GM19438 (cell line): ENCODE measurements around the gene C5orf15.

Experiments
- ATAC-seq: cut with Tn5 transposase; IDR thresholded peaks from one replicate; pipeline ENCODE4 v1.9.1; 2021; ENCODE audit warnings: low read depth; ENCODE audit not compliant: unreplicated experiment

Gene C5orf15

DNA sequence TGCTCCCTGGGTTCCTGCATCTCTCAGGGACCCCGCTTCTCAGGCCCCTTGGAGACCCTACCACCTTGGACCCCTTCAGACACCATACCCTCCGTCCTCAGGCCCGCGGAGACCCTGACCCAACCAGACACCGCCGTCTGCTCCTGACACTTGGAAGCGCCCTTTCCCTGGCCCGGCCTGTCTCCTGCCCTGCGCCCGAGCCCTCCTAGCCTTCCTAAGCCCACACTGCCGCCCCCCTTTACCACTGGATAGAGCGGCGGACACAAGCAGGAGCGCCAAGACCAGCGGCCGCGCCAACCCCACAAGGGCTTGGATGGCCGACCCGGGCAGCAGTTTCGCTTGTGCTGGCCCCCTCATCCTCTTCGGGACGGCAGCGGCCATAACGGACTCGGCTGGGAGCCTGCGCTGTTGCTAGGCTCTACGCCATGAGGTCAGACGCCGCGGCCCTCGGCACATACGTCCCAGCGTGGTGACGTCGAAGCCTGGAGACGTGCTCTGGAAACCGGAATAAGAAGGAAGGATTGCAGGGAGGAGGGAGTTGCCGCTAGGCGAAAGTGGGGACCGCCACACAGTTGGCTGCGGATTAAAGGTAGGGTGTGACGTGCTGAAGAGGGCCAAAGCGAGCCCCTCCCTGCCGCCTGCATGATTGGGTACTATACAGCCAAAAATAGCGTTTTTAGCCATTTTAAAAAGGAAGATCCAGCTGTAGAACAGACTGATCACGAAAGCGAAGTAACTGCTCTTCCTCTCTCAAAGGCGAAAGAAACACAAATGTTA, at the start of gene C5orf15:
Gene C5orf15 (minus strand): TSS at position 422 of the 777 bp plus-strand sequence. CDS start 41 bp downstream, at position 381.
- peak; percentile 92 for ATAC-seq

GRCh38 chr5:134008266-134008749, 39.9 kb upstream of the C5orf15 start:
- no peak for ATAC-seq

GRCh38 chr5:134007581-134008265, 39.3 kb upstream of the C5orf15 start:
- no peak for ATAC-seq

- ATAC-seq, result no peak
These were observed 37.7 kb upstream of the C5orf15 start for GRCh38 chr5:134006115-134006514.

- ATAC-seq, result no peak
These were observed 37.1 kb upstream of the C5orf15 start for GRCh38 chr5:134005417-134006061.

- ATAC-seq, result peak; percentile 73
These were observed 36.4 kb upstream of the C5orf15 start, which contains the start of gene VDAC1 for GRCh38 chr5:134004626-134005416. TSS of gene VDAC1 (minus strand) at chr5:134004975. CDS start at chr5:133993012, 11,963 bp downstream.

- peak; percentile 38 for ATAC-seq
These were observed 35.6 kb upstream of the C5orf15 start for GRCh38 chr5:134003817-134004625.

DNA sequence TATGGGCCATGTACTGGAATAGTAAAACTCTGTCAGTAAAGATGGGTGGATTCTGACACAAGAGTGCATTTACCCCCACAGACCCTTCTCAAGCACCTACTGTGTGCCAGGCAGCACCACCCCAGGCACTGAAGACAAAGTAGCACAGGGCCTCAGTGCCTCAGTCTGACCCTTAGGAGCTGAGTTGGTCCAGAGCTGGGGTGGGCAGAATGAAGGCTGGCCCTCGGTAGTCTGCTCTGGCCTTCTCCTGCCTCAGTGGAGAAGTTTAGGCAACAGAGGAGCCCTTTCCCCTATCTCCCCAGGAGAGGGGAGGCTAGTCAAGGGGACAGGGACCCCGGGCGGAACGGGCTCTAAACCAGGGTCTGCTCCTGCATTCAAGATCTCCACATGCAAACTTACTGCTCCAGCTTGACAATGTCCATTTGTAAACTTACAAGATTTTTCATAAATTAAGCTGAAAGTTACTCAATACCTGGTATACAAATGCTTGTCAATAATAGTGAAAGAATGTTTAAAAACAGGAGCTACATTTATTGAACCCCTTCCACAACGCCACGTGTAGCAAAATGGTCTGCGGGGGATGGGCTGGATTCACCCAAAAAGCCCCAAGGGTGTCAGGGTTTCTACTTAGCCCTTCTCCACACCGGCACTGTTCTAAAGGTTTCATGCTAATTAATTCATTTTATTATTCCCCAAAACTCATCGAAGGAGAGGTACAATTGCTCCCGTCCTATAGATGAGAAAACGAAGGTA, 34.8 kb upstream of the C5orf15 start:
- no peak for ATAC-seq

- ATAC-seq, result no peak
These were observed 33.7 kb upstream of the C5orf15 start for GRCh38 chr5:134001938-134002731.

GRCh38 chr5:134000696-134001453, 32.5 kb upstream of the C5orf15 start:
- no peak for ATAC-seq

DNA sequence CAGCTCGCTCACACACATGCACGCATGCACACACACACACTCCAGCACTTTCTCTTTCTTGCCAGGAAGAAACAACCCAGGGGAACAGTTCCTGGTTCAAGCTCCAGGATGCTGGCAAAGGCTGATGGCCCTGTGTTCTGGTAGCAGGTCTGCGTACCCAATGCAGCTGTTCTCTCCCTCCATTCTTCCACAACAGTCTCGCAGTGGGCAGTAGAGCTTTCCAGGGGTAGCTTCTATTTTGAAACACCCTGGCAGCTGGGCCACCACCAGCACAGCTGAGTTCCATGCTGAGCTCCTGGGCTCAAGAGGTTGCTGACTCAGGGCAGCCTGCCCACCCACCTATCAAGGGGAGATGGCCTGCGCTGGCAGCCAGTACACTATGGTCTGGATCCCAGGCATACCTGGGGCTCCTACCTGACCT, 31.7 kb upstream of the C5orf15 start:
- ATAC-seq, result no peak

DNA sequence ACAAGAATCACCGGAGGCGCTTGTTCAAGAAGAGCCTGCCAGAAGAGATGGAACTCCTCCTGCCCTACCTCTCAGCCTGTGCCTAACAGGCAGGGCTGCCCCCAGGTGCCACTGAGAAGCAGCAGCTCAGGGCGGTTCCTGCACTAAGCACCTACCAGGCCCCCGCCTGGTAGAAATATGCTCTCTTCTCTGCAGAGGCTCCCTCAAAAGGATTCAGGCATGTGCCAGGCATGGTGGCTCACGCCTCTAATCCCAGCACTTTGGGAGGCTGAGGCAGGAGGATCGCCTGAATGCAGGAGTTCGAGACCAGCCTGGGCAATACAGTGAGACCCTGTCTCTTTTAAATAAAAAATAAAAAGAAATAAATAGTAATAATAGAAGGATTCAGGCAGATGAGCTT, 30.4 kb upstream of the C5orf15 start:
- no peak for ATAC-seq

DNA sequence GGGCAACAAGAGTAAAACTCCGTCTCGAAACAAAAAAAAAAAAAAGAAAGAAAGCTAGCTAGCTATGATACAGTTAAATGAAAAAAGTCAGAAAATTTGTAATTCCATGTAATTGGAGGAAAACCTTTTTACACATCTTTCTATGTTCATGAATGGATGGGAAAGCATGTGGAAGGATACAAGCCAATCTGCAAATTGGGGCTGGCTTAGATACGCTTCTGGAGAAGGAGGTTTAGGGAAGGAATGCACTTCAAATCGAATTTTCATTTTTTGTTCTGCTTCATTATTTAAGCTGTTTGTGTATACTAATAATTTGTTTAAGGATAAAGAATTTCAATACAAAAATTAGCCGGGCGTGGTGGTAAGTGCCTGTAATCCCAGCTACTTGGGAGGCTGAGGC, 29.6 kb upstream of the C5orf15 start:
- no peak for ATAC-seq

DNA sequence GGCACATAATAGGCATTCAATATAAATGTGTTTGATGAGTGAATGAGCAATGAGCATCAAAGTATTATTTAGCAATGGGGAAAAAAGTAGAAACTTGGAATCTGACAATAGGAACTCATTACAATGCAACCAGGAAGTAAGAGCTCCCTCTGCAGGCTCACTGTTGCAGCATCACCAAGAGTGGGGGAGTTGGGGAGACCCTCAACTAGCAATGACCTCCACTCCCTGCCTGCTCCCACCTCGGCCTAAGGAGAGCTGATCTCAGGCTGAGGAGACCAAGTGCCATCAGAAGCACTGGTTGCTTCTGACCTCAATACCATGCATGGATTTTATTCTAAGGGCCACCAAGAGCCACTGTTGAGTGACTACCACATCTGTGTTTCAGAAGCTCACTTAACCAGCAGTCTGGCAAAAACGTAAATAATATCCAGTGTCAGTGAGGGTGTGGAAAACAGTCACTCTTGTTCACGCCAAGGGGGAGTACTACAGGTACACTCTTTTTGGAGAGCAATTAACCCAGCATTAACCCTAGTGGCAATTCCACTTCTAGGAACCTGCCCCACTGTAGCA, 28.3 kb upstream of the C5orf15 start:
- no peak for ATAC-seq

- no peak for ATAC-seq
These were observed 27.6 kb upstream of the C5orf15 start for GRCh38 chr5:133995883-133996563.

- ATAC-seq, result no peak
These were observed 26.9 kb upstream of the C5orf15 start for GRCh38 chr5:133995341-133995740.

- no peak for ATAC-seq
These were observed 26.5 kb upstream of the C5orf15 start for GRCh38 chr5:133994990-133995333.
